Suprapubic skin (tissue), 3 donors: ENCODE results near the gene ELOB.

Source experiments
- POLR2A ChIP-seq, 2 donors: fragments of 450-650 bp; IDR thresholded peaks; one replicate each; pipeline ENCODE4 v1.6.1; 2017; ENCODE audit warnings: antibody characterized with exemption in 2 of 2, mild to moderate bottlenecking in 2 of 2, moderate library complexity in 2 of 2
- TF ChIP-seq, protein P1 (sequence below), 2 donors: fragments of 200-600 bp in 1 of 2; fragments of 450-650 bp in 1 of 2; sonication (generic) in 1 of 2; IDR thresholded peaks; one replicate each; pipeline ENCODE4 v1.5.1; 2016 to 2019; ENCODE audit warnings: antibody characterized with exemption in 2 of 2, mild to moderate bottlenecking in 1 of 2, moderate library complexity in 1 of 2

- TF ChIP-seq, protein P1, sequence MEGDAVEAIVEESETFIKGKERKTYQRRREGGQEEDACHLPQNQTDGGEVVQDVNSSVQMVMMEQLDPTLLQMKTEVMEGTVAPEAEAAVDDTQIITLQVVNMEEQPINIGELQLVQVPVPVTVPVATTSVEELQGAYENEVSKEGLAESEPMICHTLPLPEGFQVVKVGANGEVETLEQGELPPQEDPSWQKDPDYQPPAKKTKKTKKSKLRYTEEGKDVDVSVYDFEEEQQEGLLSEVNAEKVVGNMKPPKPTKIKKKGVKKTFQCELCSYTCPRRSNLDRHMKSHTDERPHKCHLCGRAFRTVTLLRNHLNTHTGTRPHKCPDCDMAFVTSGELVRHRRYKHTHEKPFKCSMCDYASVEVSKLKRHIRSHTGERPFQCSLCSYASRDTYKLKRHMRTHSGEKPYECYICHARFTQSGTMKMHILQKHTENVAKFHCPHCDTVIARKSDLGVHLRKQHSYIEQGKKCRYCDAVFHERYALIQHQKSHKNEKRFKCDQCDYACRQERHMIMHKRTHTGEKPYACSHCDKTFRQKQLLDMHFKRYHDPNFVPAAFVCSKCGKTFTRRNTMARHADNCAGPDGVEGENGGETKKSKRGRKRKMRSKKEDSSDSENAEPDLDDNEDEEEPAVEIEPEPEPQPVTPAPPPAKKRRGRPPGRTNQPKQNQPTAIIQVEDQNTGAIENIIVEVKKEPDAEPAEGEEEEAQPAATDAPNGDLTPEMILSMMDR (IDR thresholded peaks at IDR 0.05) = no peak
- no peak for TF ChIP-seq POLR2A (IDR thresholded peaks at IDR 0.05)
Observed at GRCh38 chr16:2795395-2796143, 18.5 kb upstream of the ELOB start.
